GM23338 (cell line): ENCODE measurements around the gene TMEM207. TPM values are rescaled to one million over a fixed set of nuclear protein-coding genes. Genes with fewer than 3 reads are reported as not detected.

Source experiments
- ATAC-seq: fragments of 200-7000 bp; cut with Tn5 transposase; 3 replicates; pipeline ENCODE4 v1.9.1; 2020
- DNase-seq: peaks from one replicate; pipeline ENCODE4 v3.0.0-alpha.2; 2015; ENCODE audit warnings: low spot score
- H2AFZ ChIP-seq: fragments of 200-600 bp; sonication (generic); 2 replicates; pipeline ENCODE4 v1.8.0; 2016; ENCODE audit warnings: antibody characterized with exemption, mild to moderate bottlenecking, moderate library complexity
- H3F3A ChIP-seq: fragments of 200-600 bp; sonication (generic); replicated peaks from 2 replicates; pipeline ENCODE4 v1.8.0; 2017; ENCODE audit warnings: antibody characterized with exemption, mixed run types, low read depth
- H3K27ac ChIP-seq: fragments of 200-600 bp; sonication (generic); 2 replicates; pipeline ENCODE4 v1.6.1; 2016; ENCODE audit warnings: low read depth
- H3K27me3 ChIP-seq: fragments of 200-600 bp; sonication (generic); 2 replicates; pipeline ENCODE4 v1.8.0; 2016; ENCODE audit warnings: mild to moderate bottlenecking, mixed run types, moderate library complexity; ENCODE audit not compliant: insufficient read depth
- H3K36me3 ChIP-seq: fragments of 200-600 bp; sonication (generic); 2 replicates; pipeline ENCODE4 v1.8.0; 2016; ENCODE audit warnings: mild to moderate bottlenecking; ENCODE audit not compliant: insufficient read depth
- H3K4me1 ChIP-seq: fragments of 200-600 bp; sonication (generic); 2 replicates; pipeline ENCODE4 v1.8.0; 2016; ENCODE audit warnings: mild to moderate bottlenecking, moderate library complexity; ENCODE audit not compliant: insufficient read depth
- H3K4me2 ChIP-seq: fragments of 200-600 bp; sonication (generic); 2 replicates; pipeline ENCODE4 v1.7.1; 2017; ENCODE audit warnings: mixed run types
- H3K4me3 ChIP-seq: fragments of 200-600 bp; sonication (generic); 2 replicates; pipeline ENCODE4 v1.6.1; 2016; ENCODE audit warnings: mixed run types
- H3K79me2 ChIP-seq: fragments of 200-600 bp; sonication (generic); replicated peaks from 2 replicates; pipeline ENCODE4 v1.8.0; 2017; ENCODE audit warnings: mild to moderate bottlenecking; ENCODE audit not compliant: insufficient read depth
- H3K9me2 ChIP-seq: fragments of 200-600 bp; sonication (generic); 2 replicates; pipeline ENCODE4 v1.8.0; 2017; ENCODE audit not compliant: insufficient read depth
- H4K20me1 ChIP-seq: fragments of 200-600 bp; sonication (generic); replicated peaks from 2 replicates; pipeline ENCODE4 v1.8.0; 2017; ENCODE audit warnings: mild to moderate bottlenecking; ENCODE audit not compliant: insufficient read depth
- H3K27ac Mint-ChIP-seq: 2 replicates; pipeline ENCODE4 v1.8.0; 2020; ENCODE audit warnings: inconsistent platforms, mild to moderate bottlenecking, moderate library complexity, mixed read lengths
- H3K27me3 Mint-ChIP-seq: 3 replicates; pipeline ENCODE4 v1.8.0; 2022; ENCODE audit warnings: low read depth, mild to moderate bottlenecking, moderate library complexity, mixed read lengths, inconsistent platforms; ENCODE audit not compliant: insufficient read depth, poor library complexity
- H3K36me3 Mint-ChIP-seq: 3 replicates; pipeline ENCODE4 v1.8.0; 2021; ENCODE audit warnings: low read depth, mild to moderate bottlenecking, inconsistent platforms, moderate library complexity, mixed read lengths
- H3K4me1 Mint-ChIP-seq: 3 replicates; pipeline ENCODE4 v1.8.0; 2020; ENCODE audit warnings: mild to moderate bottlenecking, inconsistent platforms, mixed read lengths
- H3K4me3 Mint-ChIP-seq: 3 replicates; pipeline ENCODE4 v1.8.0; 2021; ENCODE audit warnings: moderate library complexity, mild to moderate bottlenecking, inconsistent platforms, mixed read lengths
- H3K9me3 Mint-ChIP-seq: 3 replicates; pipeline ENCODE4 v1.8.0; 2020; ENCODE audit warnings: moderate library complexity, mild to moderate bottlenecking, inconsistent platforms, mixed read lengths
- CREB1 ChIP-seq: fragments of 250-450 bp; sonication (Bioruptor Pico); IDR thresholded peaks from 2 replicates; pipeline ENCODE4 v1.5.0; 2020; ENCODE audit warnings: low read depth, mild to moderate bottlenecking, moderate library complexity
- CTCF ChIP-seq, 2 experiments: fragments of 200-600 bp in 1 of 2; sonication (generic) in 1 of 2; conservative IDR thresholded peaks; 2 replicates each; pipeline versions ENCODE4 v1.5.1 to v1.6.1; 2016 to 2017; ENCODE audit warnings: antibody characterized with exemption in 2 of 2, low read depth in 2 of 2, mild to moderate bottlenecking in 2 of 2, moderate library complexity in 1 of 2
- ETS1 ChIP-seq: IDR thresholded peaks from 2 replicates; pipeline ENCODE4 v1.6.1; 2016; ENCODE audit warnings: antibody characterized with exemption
- EZH2 ChIP-seq: fragments of 200-600 bp; sonication (generic); IDR thresholded peaks from one replicate; pipeline ENCODE4 v1.8.0; 2017; ENCODE audit warnings: antibody characterized with exemption, mild to moderate bottlenecking, low read depth; ENCODE audit not compliant: unreplicated experiment
- EZH2phosphoT487 ChIP-seq: fragments of 200-600 bp; sonication (generic); IDR thresholded peaks from one replicate; pipeline ENCODE4 v1.8.1; 2018; ENCODE audit warnings: antibody characterized with exemption; ENCODE audit not compliant: unreplicated experiment
- JUNB ChIP-seq: IDR thresholded peaks from one replicate; pipeline ENCODE4 v1.6.1; 2016; ENCODE audit warnings: antibody characterized with exemption; ENCODE audit not compliant: unreplicated experiment
- NANOG ChIP-seq: IDR thresholded peaks from 2 replicates; pipeline ENCODE4 v1.6.1; 2016; ENCODE audit warnings: antibody characterized with exemption, borderline replicate concordance
- POLR2AphosphoS5 ChIP-seq: IDR thresholded peaks from 2 replicates; pipeline ENCODE4 v1.6.1; 2016; ENCODE audit warnings: antibody characterized with exemption, low read depth
- REST ChIP-seq: IDR thresholded peaks from one replicate; pipeline ENCODE4 v1.6.1; 2018; ENCODE audit warnings: antibody characterized with exemption; ENCODE audit not compliant: unreplicated experiment
- STAT1 ChIP-seq: IDR thresholded peaks from one replicate; pipeline ENCODE4 v1.6.1; 2016; ENCODE audit warnings: antibody characterized with exemption; ENCODE audit not compliant: unreplicated experiment
- ZNF114 ChIP-seq: fragments of 250-450 bp; sonication (Bioruptor Pico); IDR thresholded peaks from 2 replicates; pipeline ENCODE4 v1.5.0; 2020; ENCODE audit warnings: mild to moderate bottlenecking, moderate library complexity
- ZNF331 ChIP-seq: fragments of 250-450 bp; sonication (Bioruptor Pico); IDR thresholded peaks from 2 replicates; pipeline ENCODE4 v1.5.0; 2020; ENCODE audit warnings: low read depth, mild to moderate bottlenecking, moderate library complexity
- polyA plus RNA-seq: library from polyadenylated mRNA; unstranded; fragments of >200 nt; fragmentation: Nextera tagmentation; extraction: Ambion mirVana; gene quantifications from 2 replicates; pipeline ENCODE4 v1.2.1, GENCODE V29; 2016
- total RNA-seq: library from RNA; depleted of rRNA; stranded (reverse); fragments of >200 nt; shearing (Covaris generic); gene quantifications from 2 replicates; pipeline ENCODE4 v1.2.3, GENCODE V29; 2014
- TF ChIP-seq, protein P1 (sequence below): fragments of 250-450 bp; sonication (Bioruptor Pico); IDR thresholded peaks from 2 replicates; pipeline ENCODE4 v1.5.0; 2020; ENCODE audit warnings: mild to moderate bottlenecking, moderate library complexity

The TMEM207 gene
- total and polyA plus RNA-seq, 2 experiments from 2014 or later = not detected

DNA sequence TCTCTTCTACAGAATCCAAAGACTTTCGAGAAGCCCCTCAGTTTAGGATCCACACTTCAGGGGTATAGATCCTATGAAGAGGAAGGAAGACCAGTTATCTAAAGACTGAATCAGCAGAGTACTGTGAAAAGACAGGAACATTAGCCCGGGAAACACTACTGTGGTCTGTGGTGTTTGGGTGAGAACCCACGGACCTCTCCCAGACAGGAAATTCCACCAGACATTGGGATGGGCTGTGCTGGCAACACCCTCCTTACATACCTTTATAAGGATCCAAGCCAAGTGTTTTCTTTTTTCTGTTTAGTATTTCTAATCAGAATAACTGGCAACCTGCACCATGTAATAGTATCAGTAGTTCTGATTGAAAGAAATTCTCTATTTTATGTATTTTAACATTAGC is 14.1 kb downstream of the TMEM207 start (continued):
- TF ChIP-seq, protein P1, sequence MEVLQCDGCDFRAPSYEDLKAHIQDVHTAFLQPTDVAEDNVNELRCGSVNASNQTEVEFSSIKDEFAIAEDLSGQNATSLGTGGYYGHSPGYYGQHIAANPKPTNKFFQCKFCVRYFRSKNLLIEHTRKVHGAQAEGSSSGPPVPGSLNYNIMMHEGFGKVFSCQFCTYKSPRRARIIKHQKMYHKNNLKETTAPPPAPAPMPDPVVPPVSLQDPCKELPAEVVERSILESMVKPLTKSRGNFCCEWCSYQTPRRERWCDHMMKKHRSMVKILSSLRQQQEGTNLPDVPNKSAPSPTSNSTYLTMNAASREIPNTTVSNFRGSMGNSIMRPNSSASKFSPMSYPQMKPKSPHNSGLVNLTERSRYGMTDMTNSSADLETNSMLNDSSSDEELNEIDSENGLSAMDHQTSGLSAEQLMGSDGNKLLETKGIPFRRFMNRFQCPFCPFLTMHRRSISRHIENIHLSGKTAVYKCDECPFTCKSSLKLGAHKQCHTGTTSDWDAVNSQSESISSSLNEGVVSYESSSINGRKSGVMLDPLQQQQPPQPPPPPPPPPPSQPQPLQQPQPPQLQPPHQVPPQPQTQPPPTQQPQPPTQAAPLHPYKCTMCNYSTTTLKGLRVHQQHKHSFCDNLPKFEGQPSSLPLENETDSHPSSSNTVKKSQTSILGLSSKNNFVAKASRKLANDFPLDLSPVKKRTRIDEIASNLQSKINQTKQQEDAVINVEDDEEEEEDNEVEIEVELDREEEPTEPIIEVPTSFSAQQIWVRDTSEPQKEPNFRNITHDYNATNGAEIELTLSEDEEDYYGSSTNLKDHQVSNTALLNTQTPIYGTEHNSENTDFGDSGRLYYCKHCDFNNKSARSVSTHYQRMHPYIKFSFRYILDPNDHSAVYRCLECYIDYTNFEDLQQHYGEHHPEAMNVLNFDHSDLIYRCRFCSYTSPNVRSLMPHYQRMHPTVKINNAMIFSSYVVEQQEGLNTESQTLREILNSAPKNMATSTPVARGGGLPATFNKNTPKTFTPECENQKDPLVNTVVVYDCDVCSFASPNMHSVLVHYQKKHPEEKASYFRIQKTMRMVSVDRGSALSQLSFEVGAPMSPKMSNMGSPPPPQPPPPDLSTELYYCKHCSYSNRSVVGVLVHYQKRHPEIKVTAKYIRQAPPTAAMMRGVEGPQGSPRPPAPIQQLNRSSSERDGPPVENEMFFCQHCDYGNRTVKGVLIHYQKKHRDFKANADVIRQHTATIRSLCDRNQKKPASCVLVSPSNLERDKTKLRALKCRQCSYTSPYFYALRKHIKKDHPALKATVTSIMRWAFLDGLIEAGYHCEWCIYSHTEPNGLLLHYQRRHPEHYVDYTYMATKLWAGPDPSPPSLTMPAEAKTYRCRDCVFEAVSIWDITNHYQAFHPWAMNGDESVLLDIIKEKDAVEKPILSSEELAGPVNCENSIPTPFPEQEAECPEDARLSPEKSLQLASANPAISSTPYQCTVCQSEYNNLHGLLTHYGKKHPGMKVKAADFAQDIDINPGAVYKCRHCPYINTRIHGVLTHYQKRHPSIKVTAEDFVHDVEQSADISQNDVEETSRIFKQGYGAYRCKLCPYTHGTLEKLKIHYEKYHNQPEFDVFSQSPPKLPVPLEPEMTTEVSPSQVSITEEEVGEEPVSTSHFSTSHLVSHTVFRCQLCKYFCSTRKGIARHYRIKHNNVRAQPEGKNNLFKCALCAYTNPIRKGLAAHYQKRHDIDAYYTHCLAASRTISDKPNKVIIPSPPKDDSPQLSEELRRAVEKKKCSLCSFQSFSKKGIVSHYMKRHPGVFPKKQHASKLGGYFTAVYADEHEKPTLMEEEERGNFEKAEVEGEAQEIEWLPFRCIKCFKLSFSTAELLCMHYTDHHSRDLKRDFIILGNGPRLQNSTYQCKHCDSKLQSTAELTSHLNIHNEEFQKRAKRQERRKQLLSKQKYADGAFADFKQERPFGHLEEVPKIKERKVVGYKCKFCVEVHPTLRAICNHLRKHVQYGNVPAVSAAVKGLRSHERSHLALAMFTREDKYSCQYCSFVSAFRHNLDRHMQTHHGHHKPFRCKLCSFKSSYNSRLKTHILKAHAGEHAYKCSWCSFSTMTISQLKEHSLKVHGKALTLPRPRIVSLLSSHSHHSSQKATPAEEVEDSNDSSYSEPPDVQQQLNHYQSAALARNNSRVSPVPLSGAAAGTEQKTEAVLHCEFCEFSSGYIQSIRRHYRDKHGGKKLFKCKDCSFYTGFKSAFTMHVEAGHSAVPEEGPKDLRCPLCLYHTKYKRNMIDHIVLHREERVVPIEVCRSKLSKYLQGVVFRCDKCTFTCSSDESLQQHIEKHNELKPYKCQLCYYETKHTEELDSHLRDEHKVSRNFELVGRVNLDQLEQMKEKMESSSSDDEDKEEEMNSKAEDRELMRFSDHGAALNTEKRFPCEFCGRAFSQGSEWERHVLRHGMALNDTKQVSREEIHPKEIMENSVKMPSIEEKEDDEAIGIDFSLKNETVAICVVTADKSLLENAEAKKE (CRISPR knock-in tag) = no peak
- no peak for TF ChIP-seq NANOG
- no peak for TF ChIP-seq CTCF (conservative IDR thresholded peaks at IDR 0.05; ENCODE audit: low read depth in 2 of 2)
- TF ChIP-seq POLR2AphosphoS5 = no peak
- no peak for TF ChIP-seq EZH2
- no peak for TF ChIP-seq JUNB
- TF ChIP-seq ZNF331 = no peak
- TF ChIP-seq CREB1 (CRISPR knock-in tag) = no peak

DNA sequence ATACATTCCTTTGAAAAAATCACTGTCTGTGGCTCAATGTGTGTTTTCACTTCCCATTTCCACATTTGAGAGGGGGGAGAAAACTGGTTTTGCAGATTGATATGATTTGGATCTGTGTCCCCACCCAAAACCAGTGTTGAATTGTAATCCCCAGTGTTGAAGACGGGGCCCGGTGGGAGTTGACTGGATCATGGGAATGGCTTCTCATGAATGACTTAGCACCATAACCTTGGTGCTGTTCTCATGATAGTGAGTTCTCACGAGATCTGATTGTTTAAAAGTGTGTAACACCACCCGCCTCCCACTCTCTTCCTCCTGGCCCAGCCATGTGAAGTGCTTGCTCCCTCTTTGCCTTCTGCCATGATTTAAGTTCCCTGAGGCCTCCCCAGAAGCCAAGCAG is 16.1 kb downstream of the TMEM207 start:
- no peak overlapping the region for H3K27ac Mint-ChIP-seq
- Histone ChIP-seq H3K27me3 (no peaks in the 10 kb centered on the region), H3K9me2 (peaks cover 8% of the 10 kb centered on the region; the same call in 1 of the 2 replicates), H3K27ac (no peak overlapping the region), H3K4me1 (no peaks in the 10 kb centered on the region), H3F3A (no peaks in the 10 kb centered on the region), H2AFZ (no peak overlapping the region), H3K36me3 (0 out of 2 replicates have a peak, but pooled peaks cover 7% of the 10 kb centered on the region), H3K4me3 (no peak overlapping the region), H3K4me2 (no peak overlapping the region), H3K79me2 (no peaks in the 10 kb centered on the region), H4K20me1 (no peaks in the 10 kb centered on the region)
- no peaks in the 10 kb centered on the region for H3K36me3 Mint-ChIP-seq
- peaks cover 4% of the 10 kb centered on the region for H3K27me3 Mint-ChIP-seq
- no peaks in the 10 kb centered on the region for H3K4me1 Mint-ChIP-seq
- H3K4me3 Mint-ChIP-seq = no peak overlapping the region
- H3K9me3 Mint-ChIP-seq = peaks cover 2% of the 10 kb centered on the region; the same call in 1 of the 3 replicates
- ATAC-seq = no peak
- DNase-seq = no peak
- TF ChIP-seq STAT1 (no peak), CREB1 (CRISPR knock-in tag) (no peak), JUNB (no peak), EZH2 (no peak), ZNF114 (no peak), POLR2AphosphoS5 (no peak), EZH2phosphoT487 (no peak), ZNF331 (no peak), NANOG (no peak), ETS1 (no peak), REST (no peak)
